Lung (tissue), 12 donors: ENCODE measurements around the gene CAPN13. TPM values are rescaled to one million over a fixed set of nuclear protein-coding genes. Genes with fewer than 3 reads are reported as not detected.

Experiments
- ATAC-seq: fragments of 200-7000 bp; cut with Tn5 transposase; one replicate; pipeline ENCODE4 v1.9.1; 2020; ENCODE audit warnings: moderate number of reproducible peaks; ENCODE audit not compliant: insufficient read depth, low FRiP score
- DNase-seq, 3 donors: peaks; one replicate each; pipeline ENCODE4 v3.0.0-alpha.2; 2013 to 2017
- H3K27ac ChIP-seq, 2 donors: one replicate each; pipeline ENCODE4 v1.5.1; 2013; ENCODE audit warnings: mild to moderate bottlenecking in 2 of 2, moderate library complexity in 2 of 2, control low read depth in 1 of 2, inconsistent platforms in 1 of 2, low read depth in 1 of 2, low read length in 1 of 2
- H3K27me3 ChIP-seq, 3 donors: one replicate each; pipeline ENCODE4 v1.5.1; 2013; ENCODE audit warnings: low read length in 2 of 3; ENCODE audit not compliant: control insufficient read depth in 3 of 3, insufficient read depth in 3 of 3
- H3K36me3 ChIP-seq, 4 donors: one replicate each; pipeline ENCODE4 v1.5.1; 2013; ENCODE audit warnings: low read length in 4 of 4, mild to moderate bottlenecking in 1 of 4, moderate library complexity in 1 of 4; ENCODE audit not compliant: control insufficient read depth in 4 of 4, insufficient read depth in 4 of 4
- H3K4me1 ChIP-seq, 5 donors: one replicate each; pipeline ENCODE4 v1.5.1; 2013; ENCODE audit warnings: low read length in 5 of 5, mild to moderate bottlenecking in 2 of 5, moderate library complexity in 1 of 5; ENCODE audit not compliant: control insufficient read depth in 5 of 5, insufficient read depth in 5 of 5
- H3K4me3 ChIP-seq: one replicate; pipeline ENCODE4 v1.5.1; 2013; ENCODE audit warnings: mild to moderate bottlenecking, control low read depth, moderate library complexity
- H3K9ac ChIP-seq, 2 donors: one replicate each; pipeline ENCODE4 v1.5.1; 2013; ENCODE audit warnings: low read length in 2 of 2, control low read depth in 1 of 2; ENCODE audit not compliant: insufficient read depth in 1 of 2
- H3K9me3 ChIP-seq, 4 donors: one replicate each; pipeline ENCODE4 v1.5.1; 2013; ENCODE audit warnings: low read length in 3 of 4, mild to moderate bottlenecking in 1 of 4, moderate library complexity in 1 of 4; ENCODE audit not compliant: control insufficient read depth in 4 of 4, insufficient read depth in 3 of 4
- CTCF ChIP-seq: IDR thresholded peaks from 2 replicates; pipeline ENCODE4 v1.5.1; 2012; ENCODE audit warnings: mild to moderate bottlenecking; ENCODE audit errors: control extremely low read depth, extremely low read depth
- WGBS, 2 donors: extraction: QIAGEN DNeasy Blood & Tissue Kit; methylation state at CpG; one replicate each; pipeline ENCODE4 v1.1.7; 2013; 5-methylcytosine and 5-hydroxymethylcytosine counted together
- polyA plus RNA-seq, 2 donors: library from polyadenylated mRNA; stranded (reverse); fragments of 200-250 nt; gene quantifications; one replicate each; pipeline ENCODE4 v1.2.1, GENCODE V29; 2013
- total RNA-seq, 2 donors: library from RNA; depleted of rRNA in 1 of 2; stranded (reverse); fragments of >200 nt in 1 of 2; gene quantifications; one replicate each; pipeline ENCODE4 v1.2.1, GENCODE V29; 2014 to 2021
- donor health status: control.
- donor health status: control.
- donor health status: Bipolar disorder and iron deficiency.
- donor health status: healthy.
- donor health status: DM: yes; HTN: yes; CAD: no.

CAPN13 gene
- total and polyA plus RNA-seq, 4 donors = 6.6 to 31.6 (median 8.2) TPM

- 72 to 88% methylated on average over 2 of the region's 2 CpGs for WGBS, 2 donors
- no peak for ATAC-seq
- TF ChIP-seq CTCF = no peak
Measured at GRCh38 chr2:30769481-30769780, 37.8 kb downstream of the CAPN13 start.

GRCh38 chr2:30768708-30769480 is 38.4 kb downstream of the CAPN13 start:
- no peaks in the 10 kb centered on the region for H3K36me3 ChIP-seq
- H3K9ac ChIP-seq = no peak overlapping the region
- H3K9me3 ChIP-seq = no peaks in the 10 kb centered on the region
- no peak overlapping the region for H3K4me3 ChIP-seq
- no peaks in the 10 kb centered on the region for H3K4me1 ChIP-seq
- DNase-seq = no peak
- H3K27ac ChIP-seq = no peak overlapping the region
- H3K27me3 ChIP-seq = peaks cover 0 to 6% (median 2%) of the 10 kb centered on the region in 3 donors
- 66 to 87% methylated on average over 9 of the region's 9 CpGs for WGBS, 2 donors
- no peak for TF ChIP-seq CTCF
- no peak for ATAC-seq

More at GRCh38 chr2:30769481-30769780, 37.8 kb downstream of the CAPN13 start:
- Histone ChIP-seq H3K27ac (no peak overlapping the region), H3K4me1 (no peaks in the 10 kb centered on the region), H3K36me3 (no peaks in the 10 kb centered on the region), H3K4me3 (no peak overlapping the region), H3K9ac (no peak overlapping the region), H3K27me3 (peaks cover 0 to 8% (median 2%) of the 10 kb centered on the region in 3 donors), H3K9me3 (no peaks in the 10 kb centered on the region)
- DNase-seq = no peak

GRCh38 chr2:30768036-30768686 is 39.1 kb downstream of the CAPN13 start:
- no peak for DNase-seq

More at GRCh38 chr2:30768036-30768686, 39.1 kb downstream of the CAPN13 start:
- Histone ChIP-seq H3K9me3 (no peaks in the 10 kb centered on the region), H3K36me3 (no peaks in the 10 kb centered on the region), H3K9ac (no peak overlapping the region), H3K4me3 (no peak overlapping the region), H3K27ac (no peak overlapping the region), H3K4me1 (no peaks in the 10 kb centered on the region), H3K27me3 (peaks cover 0 to 6% (median 0%) of the 10 kb centered on the region in 3 donors)
- ATAC-seq = no peak
- TF ChIP-seq CTCF = no peak
- 75 to 76% methylated on average over 8 of the region's 8 CpGs for WGBS, 2 donors
